ENCODE measurements around the gene SRSF9.

The SRSF9 gene

DNA sequence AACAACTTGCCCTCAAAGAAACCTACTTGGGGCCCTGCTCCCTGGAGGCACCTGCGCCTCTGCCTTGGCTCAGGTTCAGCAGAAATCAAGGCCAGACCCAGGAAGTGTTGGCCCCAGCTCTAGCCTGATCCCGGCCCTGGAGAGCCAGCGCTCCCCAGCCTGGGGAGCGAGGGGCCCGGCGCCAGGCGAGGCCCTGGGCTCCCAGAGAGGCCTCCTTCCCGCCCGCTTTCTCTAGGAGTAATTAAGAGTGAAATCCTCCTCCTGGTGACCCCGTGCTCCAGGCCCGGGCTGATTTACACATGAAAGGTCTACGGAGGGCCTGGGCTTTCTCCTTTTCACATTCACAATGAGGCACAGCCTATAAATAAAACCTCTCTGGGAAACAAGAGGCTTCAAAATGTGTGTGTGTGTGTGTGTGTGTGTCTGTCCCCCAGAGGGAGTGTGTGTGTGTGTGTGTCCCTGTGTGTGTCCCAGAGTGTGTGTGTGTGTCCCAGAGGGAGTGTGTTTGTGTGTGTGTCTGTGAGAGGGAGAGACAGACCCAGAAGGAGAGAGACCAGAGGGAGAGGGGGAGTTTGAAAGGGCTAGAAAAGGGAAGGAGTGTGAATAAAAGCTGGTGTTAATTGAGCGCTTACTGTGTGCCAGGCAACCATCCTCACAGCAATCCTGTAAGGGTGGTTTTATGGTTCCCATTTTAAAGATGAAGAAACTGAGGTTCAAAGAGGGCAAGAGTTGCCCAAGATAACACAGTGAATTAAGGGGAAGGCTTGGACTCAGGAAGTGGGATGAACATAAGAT is 55.5 kb downstream of the SRSF9 start:
- H3K27ac ChIP-seq (ENCODE audit: low read length) = no peak overlapping the region
- no peak overlapping the region for H3K9ac ChIP-seq (ENCODE audit: low read length)

DNA sequence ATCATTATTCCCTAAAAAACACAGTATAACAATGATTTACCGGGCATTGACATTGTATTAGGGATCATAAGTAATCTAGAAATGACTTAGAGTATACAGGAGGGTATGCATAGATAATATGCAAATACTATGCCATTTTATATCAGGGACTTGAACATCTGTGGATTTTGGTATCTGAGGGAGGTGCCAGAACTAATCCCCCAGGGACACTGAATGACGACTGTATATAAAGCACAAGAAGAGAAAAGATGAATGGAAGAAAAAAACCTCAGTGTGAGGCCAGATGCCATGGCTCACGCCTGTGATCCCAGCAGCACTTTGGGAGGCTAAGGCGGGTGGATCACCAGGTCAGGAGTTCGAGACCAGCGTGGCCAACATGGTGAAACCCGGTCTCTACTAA is 57.1 kb downstream of the SRSF9 start:
- no peaks in the 10 kb centered on the region for H3K27me3 ChIP-seq (ENCODE audit: low read depth, low read length)
- no peak overlapping the region for H3K9ac ChIP-seq (ENCODE audit: low read length)
- no peak overlapping the region for H2AFZ ChIP-seq (ENCODE audit: low read depth, low read length)
- no peak overlapping the region for H3K4me3 ChIP-seq (ENCODE audit: low read length)
- no peaks in the 10 kb centered on the region for H3K9me3 ChIP-seq (ENCODE audit: insufficient read depth, low read length)
- no peaks in the 10 kb centered on the region for H4K20me1 ChIP-seq (ENCODE audit: insufficient read depth, low read length)
- H3K27ac ChIP-seq (ENCODE audit: low read length) = no peak overlapping the region
- H3K79me2 ChIP-seq (ENCODE audit: low read length) = no peaks in the 10 kb centered on the region
- no peaks in the 10 kb centered on the region for H3K4me1 ChIP-seq (ENCODE audit: low read length)
- H3K36me3 ChIP-seq (replicated peaks; ENCODE audit: low read depth, low read length) = no peaks in the 10 kb centered on the region
- H3K4me2 ChIP-seq (ENCODE audit: low read length) = no peak overlapping the region
- no peak for TF ChIP-seq EZH2phosphoT487 (IDR thresholded peaks at IDR 0.05; ENCODE audit: low read depth)
- TF ChIP-seq, protein P1, sequence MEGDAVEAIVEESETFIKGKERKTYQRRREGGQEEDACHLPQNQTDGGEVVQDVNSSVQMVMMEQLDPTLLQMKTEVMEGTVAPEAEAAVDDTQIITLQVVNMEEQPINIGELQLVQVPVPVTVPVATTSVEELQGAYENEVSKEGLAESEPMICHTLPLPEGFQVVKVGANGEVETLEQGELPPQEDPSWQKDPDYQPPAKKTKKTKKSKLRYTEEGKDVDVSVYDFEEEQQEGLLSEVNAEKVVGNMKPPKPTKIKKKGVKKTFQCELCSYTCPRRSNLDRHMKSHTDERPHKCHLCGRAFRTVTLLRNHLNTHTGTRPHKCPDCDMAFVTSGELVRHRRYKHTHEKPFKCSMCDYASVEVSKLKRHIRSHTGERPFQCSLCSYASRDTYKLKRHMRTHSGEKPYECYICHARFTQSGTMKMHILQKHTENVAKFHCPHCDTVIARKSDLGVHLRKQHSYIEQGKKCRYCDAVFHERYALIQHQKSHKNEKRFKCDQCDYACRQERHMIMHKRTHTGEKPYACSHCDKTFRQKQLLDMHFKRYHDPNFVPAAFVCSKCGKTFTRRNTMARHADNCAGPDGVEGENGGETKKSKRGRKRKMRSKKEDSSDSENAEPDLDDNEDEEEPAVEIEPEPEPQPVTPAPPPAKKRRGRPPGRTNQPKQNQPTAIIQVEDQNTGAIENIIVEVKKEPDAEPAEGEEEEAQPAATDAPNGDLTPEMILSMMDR (IDR thresholded peaks at IDR 0.05; ENCODE audit: low read depth, low read length) = no peak

More for the DNA sequence above, 55.5 kb downstream of the SRSF9 start:
- H3K9me3 ChIP-seq (ENCODE audit: insufficient read depth, low read length) = no peaks in the 10 kb centered on the region
- no peaks in the 10 kb centered on the region for H3K79me2 ChIP-seq (ENCODE audit: low read length)
- TF ChIP-seq EZH2phosphoT487 (IDR thresholded peaks at IDR 0.05; ENCODE audit: low read depth) = no peak
- TF ChIP-seq, protein P1 (IDR thresholded peaks at IDR 0.05; ENCODE audit: low read depth, low read length) = no peak
- H3K36me3 ChIP-seq (replicated peaks; ENCODE audit: low read depth, low read length) = no peaks in the 10 kb centered on the region
- H3K27me3 ChIP-seq (ENCODE audit: low read depth, low read length) = no peaks in the 10 kb centered on the region
- no peak overlapping the region for H2AFZ ChIP-seq (ENCODE audit: low read depth, low read length)
- H3K4me3 ChIP-seq (ENCODE audit: low read length) = no peak overlapping the region
- H4K20me1 ChIP-seq (ENCODE audit: insufficient read depth, low read length) = no peaks in the 10 kb centered on the region
- no peaks in the 10 kb centered on the region for H3K4me1 ChIP-seq (ENCODE audit: low read length)
- H3K4me2 ChIP-seq (ENCODE audit: low read length) = no peak overlapping the region
